Measurements from ENCODE around the gene CLSTN2. TPM values are rescaled to one million over a fixed set of nuclear protein-coding genes. Genes with fewer than 3 reads are reported as not detected.

Gene CLSTN2
- total RNA-seq, 1 experiment from 2014 or later, result 0.68 TPM

- H2AK5ac ChIP-seq (ENCODE audit: insufficient read length, low read length), result no peak overlapping the region
- no peak overlapping the region for H3K4me2 ChIP-seq (ENCODE audit: insufficient read depth, insufficient read length, low read length)
- H2BK20ac ChIP-seq (ENCODE audit: low read depth, low read length, poor library complexity, severe bottlenecking), result no peak overlapping the region
- no peak overlapping the region for H3K18ac ChIP-seq (ENCODE audit: insufficient read length, low read depth, low read length)
- H3K79me1 ChIP-seq (ENCODE audit: insufficient read depth, low read depth, low read length, poor library complexity, severe bottlenecking), result no peaks in the 10 kb centered on the region
- no peaks in the 10 kb centered on the region for H3K79me2 ChIP-seq (ENCODE audit: insufficient read depth, low read length)
- no peak for DNase-seq
- no peak for TF ChIP-seq CTCF (conservative IDR thresholded peaks at IDR 0.05)
- H3K36me3 Mint-ChIP-seq (ENCODE audit: insufficient read depth in 1 of 3, low read depth in 3 of 3), result no peaks in the 10 kb centered on the region
- no peaks in the 10 kb centered on the region for H3K9me3 Mint-ChIP-seq
- no peak overlapping the region for H3T11ph ChIP-seq (ENCODE audit: low read length)
- no peak overlapping the region for H3K27ac ChIP-seq (ENCODE audit: insufficient read length, low read depth, low read length)
- no peak overlapping the region for H4K91ac ChIP-seq (ENCODE audit: insufficient read length, low read depth, low read length)
- no peak overlapping the region for H2BK15ac ChIP-seq (ENCODE audit: low read depth, low read length)
- no peaks in the 10 kb centered on the region for H3K4me1 ChIP-seq (ENCODE audit: insufficient read depth, low read length)
- no peak overlapping the region for H2BK120ac ChIP-seq (ENCODE audit: low read depth, low read length, poor library complexity, severe bottlenecking)
- H3K9me3 ChIP-seq (ENCODE audit: control insufficient read depth, low read depth, low read length), result no peaks in the 10 kb centered on the region
- no peak overlapping the region for H3K4me3 Mint-ChIP-seq
- H2BK5ac ChIP-seq (ENCODE audit: insufficient read length, low read length), result no peak overlapping the region
- no peaks in the 10 kb centered on the region for H4K20me1 ChIP-seq (ENCODE audit: control insufficient read depth, insufficient read depth, insufficient read length)
- H3K23ac ChIP-seq (ENCODE audit: insufficient read length, low read depth, low read length), result no peak overlapping the region
- H3K27me3 Mint-ChIP-seq (ENCODE audit: low read depth), result peaks cover 23% of the 10 kb centered on the region
- no peak overlapping the region for H4K8ac ChIP-seq (replicated peaks; ENCODE audit: insufficient read length, low read depth, low read length)
- no peak overlapping the region for H2BK12ac ChIP-seq (ENCODE audit: insufficient read length, low read depth, low read length)
- no peak overlapping the region for H3K56ac ChIP-seq (ENCODE audit: insufficient read length, low read depth, low read length)
- no peak overlapping the region for H3K9ac ChIP-seq (ENCODE audit: extremely low read depth, insufficient read length, low read length)
- no peaks in the 10 kb centered on the region for H3K27me3 ChIP-seq (ENCODE audit: insufficient read depth, low read length)
- no peaks in the 10 kb centered on the region for H3K4me1 Mint-ChIP-seq
- H3K14ac ChIP-seq (ENCODE audit: insufficient read depth, low read length), result no peak overlapping the region; the same call in 1 of the 2 replicates
- H3K27ac Mint-ChIP-seq, result no peak overlapping the region
- H2AFZ ChIP-seq (ENCODE audit: low read length), result no peak overlapping the region
- H3K4ac ChIP-seq (ENCODE audit: low read depth, low read length), result no peak overlapping the region
- no peak overlapping the region for H4K5ac ChIP-seq (ENCODE audit: insufficient read length, low read depth, low read length)
- no peaks in the 10 kb centered on the region for H3K23me2 ChIP-seq (ENCODE audit: insufficient read length, low read depth, low read length, poor library complexity, severe bottlenecking)
Measured at GRCh38 chr3:139948467-139948866, 13.5 kb downstream of the CLSTN2 start.

Measured in H9 (cell line).